ENCODE data around the gene PCAT6. TPM values are rescaled to one million over a fixed set of nuclear protein-coding genes. Genes with fewer than 3 reads are reported as not detected.

The PCAT6 gene
- total and polyA plus RNA-seq, 2 experiments from 2014 or later: 7.2 to 28.1 TPM

DNA sequence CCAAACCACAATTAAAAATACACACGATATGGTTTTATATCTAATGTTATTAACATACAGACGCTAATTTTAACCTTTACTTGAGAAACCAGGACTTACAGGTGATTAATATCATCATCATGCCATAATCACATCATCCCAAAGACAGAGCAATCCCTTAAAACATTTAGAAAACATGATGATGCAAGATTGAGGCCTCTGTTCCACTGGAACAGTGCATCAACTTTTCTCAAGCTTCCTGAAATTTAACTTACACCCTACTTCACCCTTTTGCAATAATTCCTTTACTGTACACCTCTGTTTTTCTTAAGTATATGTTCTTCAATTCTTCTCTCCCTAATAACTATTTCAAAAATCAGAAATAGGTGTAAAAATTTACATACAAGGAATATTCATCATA is 40.6 kb upstream of the PCAT6 start (continued):
- no peak for TF ChIP-seq ZNF462 (CRISPR knock-in tag; IDR thresholded peaks at IDR 0.05)
- TF ChIP-seq, protein P1, sequence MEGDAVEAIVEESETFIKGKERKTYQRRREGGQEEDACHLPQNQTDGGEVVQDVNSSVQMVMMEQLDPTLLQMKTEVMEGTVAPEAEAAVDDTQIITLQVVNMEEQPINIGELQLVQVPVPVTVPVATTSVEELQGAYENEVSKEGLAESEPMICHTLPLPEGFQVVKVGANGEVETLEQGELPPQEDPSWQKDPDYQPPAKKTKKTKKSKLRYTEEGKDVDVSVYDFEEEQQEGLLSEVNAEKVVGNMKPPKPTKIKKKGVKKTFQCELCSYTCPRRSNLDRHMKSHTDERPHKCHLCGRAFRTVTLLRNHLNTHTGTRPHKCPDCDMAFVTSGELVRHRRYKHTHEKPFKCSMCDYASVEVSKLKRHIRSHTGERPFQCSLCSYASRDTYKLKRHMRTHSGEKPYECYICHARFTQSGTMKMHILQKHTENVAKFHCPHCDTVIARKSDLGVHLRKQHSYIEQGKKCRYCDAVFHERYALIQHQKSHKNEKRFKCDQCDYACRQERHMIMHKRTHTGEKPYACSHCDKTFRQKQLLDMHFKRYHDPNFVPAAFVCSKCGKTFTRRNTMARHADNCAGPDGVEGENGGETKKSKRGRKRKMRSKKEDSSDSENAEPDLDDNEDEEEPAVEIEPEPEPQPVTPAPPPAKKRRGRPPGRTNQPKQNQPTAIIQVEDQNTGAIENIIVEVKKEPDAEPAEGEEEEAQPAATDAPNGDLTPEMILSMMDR (conservative IDR thresholded peaks at IDR 0.05; ENCODE audit: low read depth in 2 of 2): no peak

- H3K27ac Mint-ChIP-seq: no peak overlapping the region
- DNase-seq (ENCODE audit: low spot score) (no peak), ATAC-seq (no peak)
- Histone ChIP-seq H3K36me3 (ENCODE audit: insufficient read depth) (peaks cover 9% of the 10 kb centered on the region; the same call in 1 of the 2 replicates), H3K27ac (ENCODE audit: low read depth) (no peak overlapping the region), H3F3A (replicated peaks; ENCODE audit: low read depth) (no peaks in the 10 kb centered on the region), H4K20me1 (replicated peaks; ENCODE audit: insufficient read depth) (peaks cover 77% of the 10 kb centered on the region), H3K4me3 (no peak overlapping the region), H3K4me1 (ENCODE audit: insufficient read depth) (no peaks in the 10 kb centered on the region), H3K9me2 (ENCODE audit: insufficient read depth) (no peaks in the 10 kb centered on the region), H3K4me2 (no peak overlapping the region), H3K27me3 (ENCODE audit: insufficient read depth) (no peaks in the 10 kb centered on the region), H3K79me2 (replicated peaks; ENCODE audit: insufficient read depth) (peaks cover 100% of the 10 kb centered on the region), H2AFZ (no peak overlapping the region)
- H3K4me1 Mint-ChIP-seq: peaks cover 6% of the 10 kb centered on the region; the same call in 1 of the 3 replicates
- TF ChIP-seq STAT1 (IDR thresholded peaks at IDR 0.05; ENCODE audit: unreplicated experiment) (no peak), POLR2AphosphoS5 (IDR thresholded peaks at IDR 0.05; ENCODE audit: low read depth) (no peak)
- H3K27me3 Mint-ChIP-seq (ENCODE audit: insufficient read depth, low read depth, poor library complexity): no peaks in the 10 kb centered on the region
- peaks cover 11% of the 10 kb centered on the region for H3K36me3 Mint-ChIP-seq (ENCODE audit: low read depth)
- H3K9me3 Mint-ChIP-seq: no peaks in the 10 kb centered on the region
- no peak overlapping the region for H3K4me3 Mint-ChIP-seq
Measured at GRCh38 chr1:202781180-202781579, 29.6 kb upstream of the PCAT6 start.
